Measurements from ENCODE around the gene ERBB4.

- TF ChIP-seq EZH2 (IDR thresholded peaks at IDR 0.05; ENCODE audit: insufficient read depth, low read length) (no peak), CTCF (IDR thresholded peaks at IDR 0.05; ENCODE audit: insufficient read depth, low read depth, low read length) (no peak)
These were observed 700.9 kb downstream of the ERBB4 start for GRCh38 chr2:211837706-211838105.

Data from astrocyte (in vitro differentiated cells and primary cell).